Lung (tissue), 16 donors: ENCODE measurements around the gene SPP2. TPM values are rescaled to one million over a fixed set of nuclear protein-coding genes. Genes with fewer than 3 reads are reported as not detected.

Experiments
- ATAC-seq: fragments of 200-7000 bp; cut with Tn5 transposase; one replicate; pipeline ENCODE4 v1.9.1; 2020; ENCODE audit warnings: moderate number of reproducible peaks; ENCODE audit not compliant: insufficient read depth, low FRiP score
- DNase-seq, 3 donors: peaks; one replicate each; pipeline ENCODE4 v3.0.0-alpha.2; 2013 to 2017
- H3K27ac ChIP-seq, 2 donors: one replicate each; pipeline ENCODE4 v1.5.1; 2013; ENCODE audit warnings: mild to moderate bottlenecking in 2 of 2, moderate library complexity in 2 of 2, control low read depth in 1 of 2, inconsistent platforms in 1 of 2, low read depth in 1 of 2, low read length in 1 of 2
- H3K27me3 ChIP-seq, 3 donors: one replicate each; pipeline ENCODE4 v1.5.1; 2013; ENCODE audit warnings: low read length in 2 of 3; ENCODE audit not compliant: control insufficient read depth in 3 of 3, insufficient read depth in 3 of 3
- H3K36me3 ChIP-seq, 4 donors: one replicate each; pipeline ENCODE4 v1.5.1; 2013; ENCODE audit warnings: low read length in 4 of 4, mild to moderate bottlenecking in 1 of 4, moderate library complexity in 1 of 4; ENCODE audit not compliant: control insufficient read depth in 4 of 4, insufficient read depth in 4 of 4
- H3K4me1 ChIP-seq, 5 donors: one replicate each; pipeline ENCODE4 v1.5.1; 2013; ENCODE audit warnings: low read length in 5 of 5, mild to moderate bottlenecking in 2 of 5, moderate library complexity in 1 of 5; ENCODE audit not compliant: control insufficient read depth in 5 of 5, insufficient read depth in 5 of 5
- H3K4me3 ChIP-seq: one replicate; pipeline ENCODE4 v1.5.1; 2013; ENCODE audit warnings: mild to moderate bottlenecking, control low read depth, moderate library complexity
- H3K9ac ChIP-seq, 2 donors: one replicate each; pipeline ENCODE4 v1.5.1; 2013; ENCODE audit warnings: low read length in 2 of 2, control low read depth in 1 of 2; ENCODE audit not compliant: insufficient read depth in 1 of 2
- H3K9me3 ChIP-seq, 4 donors: one replicate each; pipeline ENCODE4 v1.5.1; 2013; ENCODE audit warnings: low read length in 3 of 4, mild to moderate bottlenecking in 1 of 4, moderate library complexity in 1 of 4; ENCODE audit not compliant: control insufficient read depth in 4 of 4, insufficient read depth in 3 of 4
- CTCF ChIP-seq: IDR thresholded peaks from 2 replicates; pipeline ENCODE4 v1.5.1; 2012; ENCODE audit warnings: mild to moderate bottlenecking; ENCODE audit errors: control extremely low read depth, extremely low read depth
- WGBS, 2 donors: extraction: QIAGEN DNeasy Blood & Tissue Kit; methylation state at CpG; one replicate each; pipeline ENCODE4 v1.1.7; 2013; 5-methylcytosine and 5-hydroxymethylcytosine counted together
- long read RNA-seq, 5 donors: transcript quantifications; one replicate each; lab custom pipeline, GENCODE V29; 2026
- polyA plus RNA-seq, 2 donors: library from polyadenylated mRNA; stranded (reverse); fragments of 200-250 nt; gene quantifications; one replicate each; pipeline ENCODE4 v1.2.1, GENCODE V29; 2013
- total RNA-seq, 2 donors: library from RNA; depleted of rRNA in 1 of 2; stranded (reverse); fragments of >200 nt in 1 of 2; gene quantifications; one replicate each; pipeline ENCODE4 v1.2.1, GENCODE V29; 2014 to 2021
- donor health status: control.
- donor health status: control.
- donor health status: Bipolar disorder and iron deficiency.
- donor health status: healthy.
- donor health status: DM: yes; HTN: yes; CAD: no.

The SPP2 gene
- not detected for total RNA-seq
- not detected for polyA plus RNA-seq
- long read RNA-seq, donor 1, result 0 reads
- long read RNA-seq, donor 2, result 0 reads
- long read RNA-seq, donor 3, result 0 reads
- long read RNA-seq, donor 4, result 0 reads
- long read RNA-seq, donor 5, result 0 reads

GRCh38 chr2:234050455-234051135, at the start of gene SPP2:
TSS of gene SPP2 (plus strand) at chr2:234050702. CDS start at chr2:234050787, 85 bp downstream.
- Histone ChIP-seq H3K27ac (no peak within 1 kb of the TSS), H3K4me1 (no peaks in the 10 kb centered on the region), H3K27me3 (peaks cover 0 to 3% (median 0%) of the 10 kb centered on the region in 3 donors), H3K36me3 (no peaks in the 10 kb centered on the region), H3K9me3 (peaks cover 0 to 7% (median 0%) of the 10 kb centered on the region in 4 donors), H3K9ac (no peak within 1 kb of the TSS), H3K4me3 (no peak within 1 kb of the TSS)
- ATAC-seq (no peak), DNase-seq (no peak)
- 89 to 91% methylated on average over 9 of the region's 9 CpGs for WGBS, 2 donors
- no peak for TF ChIP-seq CTCF

- ATAC-seq (no peak), DNase-seq (no peak)
- H3K36me3 ChIP-seq, result no peaks in the 10 kb centered on the region
- H3K27me3 ChIP-seq, result peaks cover 0 to 3% (median 0%) of the 10 kb centered on the region in 3 donors
- H3K9me3 ChIP-seq, result peaks cover 0 to 6% (median 0%) of the 10 kb centered on the region in 4 donors
- H3K9ac ChIP-seq, result no peak overlapping the region
- no peaks in the 10 kb centered on the region for H3K4me1 ChIP-seq
- no peak overlapping the region for H3K27ac ChIP-seq
- no peak for TF ChIP-seq CTCF
- WGBS, 2 donors, result 82 to 83% methylated on average over 8 of the region's 8 CpGs
- no peak overlapping the region for H3K4me3 ChIP-seq
Measured at GRCh38 chr2:234001380-234002160, 48.9 kb upstream of the SPP2 start.

- 81 to 88% methylated on average over 4 of the region's 4 CpGs for WGBS, 2 donors
- Histone ChIP-seq H3K27me3 (peaks cover 0 to 3% (median 0%) of the 10 kb centered on the region in 3 donors), H3K9me3 (peaks cover 0 to 6% (median 0%) of the 10 kb centered on the region in 4 donors), H3K4me1 (no peaks in the 10 kb centered on the region), H3K36me3 (no peaks in the 10 kb centered on the region), H3K27ac (no peak overlapping the region), H3K9ac (no peak overlapping the region), H3K4me3 (no peak overlapping the region)
- ATAC-seq (no peak), DNase-seq (no peak)
- TF ChIP-seq CTCF, result no peak
Measured at GRCh38 chr2:234002281-234002680, 48.2 kb upstream of the SPP2 start.
